Measurements from ENCODE around the gene PGD. TPM values are rescaled to one million over a fixed set of nuclear protein-coding genes. Genes with fewer than 3 reads are reported as not detected.

Gene PGD
- total RNA-seq, 1 experiment from 2014 or later: 162 TPM

GRCh38 chr1:10449751-10450150 lies 50.9 kb downstream of the PGD start, which contains the start of gene CORT:
CORT (plus strand) TSS chr1:10450031; CDS start chr1:10450224, 193 bp downstream.
- Histone ChIP-seq H3K27ac (ENCODE audit: low read length) (no peak within 1 kb of the TSS), H3K4me3 (ENCODE audit: low read length) (no peak within 1 kb of the TSS), H3F3A (ENCODE audit: low read length, unreplicated experiment) (no peaks in the 10 kb centered on the region), H3K36me3 (ENCODE audit: low read depth, low read length) (no peaks in the 10 kb centered on the region), H3K4me1 (ENCODE audit: insufficient read depth, low read length) (no peaks in the 10 kb centered on the region), H3K9me2 (replicated peaks; ENCODE audit: low read length) (no peaks in the 10 kb centered on the region), H4K20me1 (ENCODE audit: low read length) (no peaks in the 10 kb centered on the region), H3K9me3 (ENCODE audit: low read length) (no peaks in the 10 kb centered on the region), H3K27me3 (ENCODE audit: low read length) (no peaks in the 10 kb centered on the region), H3K79me2 (ENCODE audit: low read length) (no peaks in the 10 kb centered on the region), H3K9ac (ENCODE audit: low read length) (no peak within 1 kb of the TSS), H3K4me2 (ENCODE audit: low read length) (no peak within 1 kb of the TSS), H2AFZ (ENCODE audit: low read length) (no peak within 1 kb of the TSS)
- ATAC-seq: no peak
- no peak for DNase-seq
- BruUV-seq (replicated peaks): no TSS peak
- intact Hi-C loops (cut with micrococcal nuclease): no loop called here
- TF ChIP-seq EZH2phosphoT487 (IDR thresholded peaks at IDR 0.05; ENCODE audit: borderline replicate concordance, low read length) (no peak), EZH2 (IDR thresholded peaks at IDR 0.05; ENCODE audit: low read length, unreplicated experiment) (no peak)
- TF ChIP-seq, protein P1, sequence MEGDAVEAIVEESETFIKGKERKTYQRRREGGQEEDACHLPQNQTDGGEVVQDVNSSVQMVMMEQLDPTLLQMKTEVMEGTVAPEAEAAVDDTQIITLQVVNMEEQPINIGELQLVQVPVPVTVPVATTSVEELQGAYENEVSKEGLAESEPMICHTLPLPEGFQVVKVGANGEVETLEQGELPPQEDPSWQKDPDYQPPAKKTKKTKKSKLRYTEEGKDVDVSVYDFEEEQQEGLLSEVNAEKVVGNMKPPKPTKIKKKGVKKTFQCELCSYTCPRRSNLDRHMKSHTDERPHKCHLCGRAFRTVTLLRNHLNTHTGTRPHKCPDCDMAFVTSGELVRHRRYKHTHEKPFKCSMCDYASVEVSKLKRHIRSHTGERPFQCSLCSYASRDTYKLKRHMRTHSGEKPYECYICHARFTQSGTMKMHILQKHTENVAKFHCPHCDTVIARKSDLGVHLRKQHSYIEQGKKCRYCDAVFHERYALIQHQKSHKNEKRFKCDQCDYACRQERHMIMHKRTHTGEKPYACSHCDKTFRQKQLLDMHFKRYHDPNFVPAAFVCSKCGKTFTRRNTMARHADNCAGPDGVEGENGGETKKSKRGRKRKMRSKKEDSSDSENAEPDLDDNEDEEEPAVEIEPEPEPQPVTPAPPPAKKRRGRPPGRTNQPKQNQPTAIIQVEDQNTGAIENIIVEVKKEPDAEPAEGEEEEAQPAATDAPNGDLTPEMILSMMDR (conservative IDR thresholded peaks at IDR 0.05; ENCODE audit: low read depth, low read length): no peak
- CTCF ChIA-PET: no interaction called here
- POLR2A ChIA-PET (ENCODE audit: unreplicated experiment): no interaction called here

- ChIA-PET POLR2A (ENCODE audit: unreplicated experiment) (no interaction called here), CTCF (no interaction called here)
- DNase-seq: no peak
- BruUV-seq (replicated peaks): no TSS peak
- no peak overlapping the region for H2AFZ ChIP-seq (ENCODE audit: low read length)
- H3K9me2 ChIP-seq (replicated peaks; ENCODE audit: low read length): no peaks in the 10 kb centered on the region
- no peak overlapping the region for H3K4me3 ChIP-seq (ENCODE audit: low read length)
- no peaks in the 10 kb centered on the region for H3K79me2 ChIP-seq (ENCODE audit: low read length)
- no peaks in the 10 kb centered on the region for H3K4me1 ChIP-seq (ENCODE audit: insufficient read depth, low read length)
- H3K9ac ChIP-seq (ENCODE audit: low read length): no peak overlapping the region
- H3F3A ChIP-seq (ENCODE audit: low read length, unreplicated experiment): no peaks in the 10 kb centered on the region
- ATAC-seq: no peak
- H3K36me3 ChIP-seq (ENCODE audit: low read depth, low read length): no peaks in the 10 kb centered on the region
- TF ChIP-seq EZH2 (IDR thresholded peaks at IDR 0.05; ENCODE audit: low read length, unreplicated experiment) (no peak), EZH2phosphoT487 (IDR thresholded peaks at IDR 0.05; ENCODE audit: borderline replicate concordance, low read length) (no peak)
- TF ChIP-seq, protein P1 (conservative IDR thresholded peaks at IDR 0.05; ENCODE audit: low read depth, low read length): no peak
- no peaks in the 10 kb centered on the region for H3K9me3 ChIP-seq (ENCODE audit: low read length)
- no peaks in the 10 kb centered on the region for H3K27me3 ChIP-seq (ENCODE audit: low read length)
- no peak overlapping the region for H3K27ac ChIP-seq (ENCODE audit: low read length)
- no peaks in the 10 kb centered on the region for H4K20me1 ChIP-seq (ENCODE audit: low read length)
- H3K4me2 ChIP-seq (ENCODE audit: low read length): no peak overlapping the region
- intact Hi-C loops (cut with micrococcal nuclease): no loop called here
Measured at GRCh38 chr1:10450156-10450814, 51.4 kb downstream of the PGD start.

DNA sequence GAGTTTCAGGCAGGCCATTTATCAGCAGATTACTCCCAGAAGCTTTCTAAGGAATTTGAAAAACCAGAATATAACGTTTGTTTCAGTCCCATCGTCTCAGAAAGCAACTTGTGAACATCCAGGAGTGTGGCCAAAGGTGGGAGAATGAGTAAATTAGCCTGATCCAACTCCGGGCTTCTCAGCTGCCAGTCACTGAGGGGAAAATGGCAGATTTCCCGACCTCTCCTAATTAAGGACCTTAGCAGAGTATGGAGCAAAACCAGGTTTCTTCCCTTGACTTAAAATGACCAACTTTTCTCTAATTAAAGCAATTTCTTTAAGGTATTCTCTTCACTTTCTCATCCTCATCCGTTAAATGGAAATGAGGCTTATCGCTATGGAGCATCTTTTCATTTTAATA lies 52.0 kb downstream of the PGD start:
- H3K4me2 ChIP-seq (ENCODE audit: low read length): no peak overlapping the region
- H3K9me2 ChIP-seq (replicated peaks; ENCODE audit: low read length): no peaks in the 10 kb centered on the region
- H3K4me3 ChIP-seq (ENCODE audit: low read length): no peak overlapping the region
- H3K79me2 ChIP-seq (ENCODE audit: low read length): no peaks in the 10 kb centered on the region
- intact Hi-C loops (cut with micrococcal nuclease): no loop called here
- H2AFZ ChIP-seq (ENCODE audit: low read length): no peak overlapping the region
- H3K36me3 ChIP-seq (ENCODE audit: low read depth, low read length): no peaks in the 10 kb centered on the region
- no peaks in the 10 kb centered on the region for H3F3A ChIP-seq (ENCODE audit: low read length, unreplicated experiment)
- no peaks in the 10 kb centered on the region for H3K9me3 ChIP-seq (ENCODE audit: low read length)
- no peaks in the 10 kb centered on the region for H3K27me3 ChIP-seq (ENCODE audit: low read length)
- ChIA-PET POLR2A (ENCODE audit: unreplicated experiment) (no interaction called here), CTCF (no interaction called here)
- H3K27ac ChIP-seq (ENCODE audit: low read length): no peak overlapping the region
- ATAC-seq: no peak
- H4K20me1 ChIP-seq (ENCODE audit: low read length): no peaks in the 10 kb centered on the region
- no peak overlapping the region for H3K9ac ChIP-seq (ENCODE audit: low read length)
- H3K4me1 ChIP-seq (ENCODE audit: insufficient read depth, low read length): no peaks in the 10 kb centered on the region
- no TSS peak for BruUV-seq (replicated peaks)
- no peak for DNase-seq
- TF ChIP-seq, protein P1 (conservative IDR thresholded peaks at IDR 0.05; ENCODE audit: low read depth, low read length): no peak
- no peak for TF ChIP-seq EZH2 (IDR thresholded peaks at IDR 0.05; ENCODE audit: low read length, unreplicated experiment)
- no peak for TF ChIP-seq EZH2phosphoT487 (IDR thresholded peaks at IDR 0.05; ENCODE audit: borderline replicate concordance, low read length)
